SK-N-SH (cell line): ENCODE data around the gene KCNAB1.

ENCODE experiments used
- CHD2 ChIP-seq: fragments of 150-350 bp; IDR thresholded peaks from 2 replicates; pipeline ENCODE4 v1.6.1; 2018; ENCODE audit warnings: low read length; ENCODE audit not compliant: partially characterized antibody
- ELF1 ChIP-seq: IDR thresholded peaks from 2 replicates; pipeline ENCODE4 v1.4.0; 2012
- FOXM1 ChIP-seq: IDR thresholded peaks from 2 replicates; pipeline ENCODE4 v1.4.0; 2012; ENCODE audit warnings: low read depth, mild to moderate bottlenecking
- MXI1 ChIP-seq: IDR thresholded peaks from 2 replicates; pipeline ENCODE4 v1.6.1; 2012; ENCODE audit warnings: mild to moderate bottlenecking, low read depth, low read length, improper control_type of control experiment
- POLR2AphosphoS5 ChIP-seq: IDR thresholded peaks from 2 replicates; pipeline ENCODE4 v1.6.1; 2012; ENCODE audit warnings: low read depth, low read length
- RXRA ChIP-seq: IDR thresholded peaks from 2 replicates; pipeline ENCODE4 v1.4.0; 2012; ENCODE audit warnings: low read depth, mild to moderate bottlenecking, borderline replicate concordance
- SIN3A ChIP-seq: IDR thresholded peaks from 2 replicates; pipeline ENCODE4 v1.6.1; 2012; ENCODE audit warnings: low read depth, mild to moderate bottlenecking, low read length, moderate library complexity, borderline replicate concordance
- TAF1 ChIP-seq: IDR thresholded peaks from 2 replicates; pipeline ENCODE4 v1.6.1; 2012; ENCODE audit warnings: low read depth, mild to moderate bottlenecking, low read length, moderate library complexity, borderline replicate concordance
- TF ChIP-seq, protein P1 (sequence below): fragments of 200-600 bp; sonication (generic); IDR thresholded peaks from 2 replicates; pipeline ENCODE4 v1.6.1; 2017; ENCODE audit warnings: antibody characterized with exemption, mild to moderate bottlenecking, moderate library complexity
- TF ChIP-seq, protein P2 (sequence below): IDR thresholded peaks from 2 replicates; pipeline ENCODE4; 2012

DNA sequence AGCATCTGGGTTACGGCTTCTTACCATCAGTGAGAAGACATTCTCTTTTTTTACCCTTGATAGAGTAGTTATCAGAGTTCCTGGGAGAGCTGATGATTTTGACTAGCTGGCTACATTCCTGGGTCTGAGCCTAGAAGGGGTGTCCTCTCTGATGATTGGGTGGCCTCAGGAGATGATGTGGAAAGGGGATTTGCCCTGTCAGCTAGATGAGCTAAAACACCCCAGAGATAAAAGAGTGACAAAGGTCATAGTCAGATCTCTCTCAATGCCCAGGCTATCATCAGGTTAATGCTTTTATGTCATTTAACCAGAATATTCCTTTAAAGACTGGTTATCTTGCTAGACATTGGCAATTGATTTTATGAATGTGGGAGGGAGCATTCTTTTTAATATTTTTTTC lies 130.2 kb downstream of the KCNAB1 start:
- TF ChIP-seq RXRA (no peak), POLR2AphosphoS5 (no peak), MXI1 (no peak), TAF1 (no peak), SIN3A (no peak), FOXM1 (no peak), ELF1 (no peak), CHD2 (no peak)
- TF ChIP-seq, protein P1, sequence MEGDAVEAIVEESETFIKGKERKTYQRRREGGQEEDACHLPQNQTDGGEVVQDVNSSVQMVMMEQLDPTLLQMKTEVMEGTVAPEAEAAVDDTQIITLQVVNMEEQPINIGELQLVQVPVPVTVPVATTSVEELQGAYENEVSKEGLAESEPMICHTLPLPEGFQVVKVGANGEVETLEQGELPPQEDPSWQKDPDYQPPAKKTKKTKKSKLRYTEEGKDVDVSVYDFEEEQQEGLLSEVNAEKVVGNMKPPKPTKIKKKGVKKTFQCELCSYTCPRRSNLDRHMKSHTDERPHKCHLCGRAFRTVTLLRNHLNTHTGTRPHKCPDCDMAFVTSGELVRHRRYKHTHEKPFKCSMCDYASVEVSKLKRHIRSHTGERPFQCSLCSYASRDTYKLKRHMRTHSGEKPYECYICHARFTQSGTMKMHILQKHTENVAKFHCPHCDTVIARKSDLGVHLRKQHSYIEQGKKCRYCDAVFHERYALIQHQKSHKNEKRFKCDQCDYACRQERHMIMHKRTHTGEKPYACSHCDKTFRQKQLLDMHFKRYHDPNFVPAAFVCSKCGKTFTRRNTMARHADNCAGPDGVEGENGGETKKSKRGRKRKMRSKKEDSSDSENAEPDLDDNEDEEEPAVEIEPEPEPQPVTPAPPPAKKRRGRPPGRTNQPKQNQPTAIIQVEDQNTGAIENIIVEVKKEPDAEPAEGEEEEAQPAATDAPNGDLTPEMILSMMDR, result no peak
- TF ChIP-seq, protein P2, sequence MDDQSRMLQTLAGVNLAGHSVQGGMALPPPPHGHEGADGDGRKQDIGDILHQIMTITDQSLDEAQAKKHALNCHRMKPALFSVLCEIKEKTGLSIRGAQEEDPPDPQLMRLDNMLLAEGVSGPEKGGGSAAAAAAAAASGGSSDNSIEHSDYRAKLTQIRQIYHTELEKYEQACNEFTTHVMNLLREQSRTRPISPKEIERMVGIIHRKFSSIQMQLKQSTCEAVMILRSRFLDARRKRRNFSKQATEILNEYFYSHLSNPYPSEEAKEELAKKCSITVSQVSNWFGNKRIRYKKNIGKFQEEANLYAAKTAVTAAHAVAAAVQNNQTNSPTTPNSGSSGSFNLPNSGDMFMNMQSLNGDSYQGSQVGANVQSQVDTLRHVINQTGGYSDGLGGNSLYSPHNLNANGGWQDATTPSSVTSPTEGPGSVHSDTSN, result no peak
